NB4 (cell line): ENCODE data around the gene CWC27.

Experiments used
- DNase-seq: peaks from one replicate; pipeline ENCODE4 v3.0.0; 2010; ENCODE audit warnings: low read depth
- H3K4me3 ChIP-seq: one replicate; pipeline ENCODE4 v1.5.1; 2011; ENCODE audit warnings: mild to moderate bottlenecking, low read depth, low read length, moderate library complexity
- MYC ChIP-seq: IDR thresholded peaks from 2 replicates; pipeline ENCODE4 v1.6.1; 2011; ENCODE audit warnings: low read depth, low read length
- POLR2A ChIP-seq: IDR thresholded peaks from 2 replicates; pipeline ENCODE4 v1.6.1; 2011; ENCODE audit warnings: mild to moderate bottlenecking; ENCODE audit not compliant: insufficient read length; ENCODE audit errors: extremely low read depth
- TF ChIP-seq, protein P1 (sequence below): IDR thresholded peaks from 2 replicates; pipeline ENCODE4 v1.6.1; 2011; ENCODE audit warnings: low read depth, low read length
- TF ChIP-seq, protein P2 (sequence below): IDR thresholded peaks from one replicate; pipeline ENCODE4 v1.5.1; 2012; ENCODE audit warnings: low read depth, low read length

CWC27 gene

DNA sequence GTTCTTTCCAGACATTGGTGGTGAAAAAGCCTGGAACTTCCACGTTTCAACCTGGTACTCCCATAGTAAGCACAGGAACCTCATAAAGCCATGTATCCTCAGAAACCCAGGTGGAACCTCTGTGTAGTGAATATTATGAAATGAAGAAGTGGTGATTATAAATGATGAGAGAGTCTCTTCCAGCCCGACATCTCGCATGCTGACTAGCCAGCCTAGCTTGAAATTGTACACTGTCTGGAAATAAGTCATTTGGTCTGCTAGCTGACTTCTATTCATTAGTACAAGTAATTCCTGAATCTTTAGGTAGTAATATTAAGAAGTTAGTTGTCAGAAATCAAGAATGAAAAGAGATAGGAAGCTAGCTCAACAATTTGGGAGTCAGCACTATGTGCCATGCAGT lies 203.3 kb downstream of the CWC27 start:
- no peak for DNase-seq
- TF ChIP-seq POLR2A (no peak), MYC (no peak)
- TF ChIP-seq, protein P1, sequence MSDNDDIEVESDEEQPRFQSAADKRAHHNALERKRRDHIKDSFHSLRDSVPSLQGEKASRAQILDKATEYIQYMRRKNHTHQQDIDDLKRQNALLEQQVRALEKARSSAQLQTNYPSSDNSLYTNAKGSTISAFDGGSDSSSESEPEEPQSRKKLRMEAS, result no peak
- TF ChIP-seq, protein P2, sequence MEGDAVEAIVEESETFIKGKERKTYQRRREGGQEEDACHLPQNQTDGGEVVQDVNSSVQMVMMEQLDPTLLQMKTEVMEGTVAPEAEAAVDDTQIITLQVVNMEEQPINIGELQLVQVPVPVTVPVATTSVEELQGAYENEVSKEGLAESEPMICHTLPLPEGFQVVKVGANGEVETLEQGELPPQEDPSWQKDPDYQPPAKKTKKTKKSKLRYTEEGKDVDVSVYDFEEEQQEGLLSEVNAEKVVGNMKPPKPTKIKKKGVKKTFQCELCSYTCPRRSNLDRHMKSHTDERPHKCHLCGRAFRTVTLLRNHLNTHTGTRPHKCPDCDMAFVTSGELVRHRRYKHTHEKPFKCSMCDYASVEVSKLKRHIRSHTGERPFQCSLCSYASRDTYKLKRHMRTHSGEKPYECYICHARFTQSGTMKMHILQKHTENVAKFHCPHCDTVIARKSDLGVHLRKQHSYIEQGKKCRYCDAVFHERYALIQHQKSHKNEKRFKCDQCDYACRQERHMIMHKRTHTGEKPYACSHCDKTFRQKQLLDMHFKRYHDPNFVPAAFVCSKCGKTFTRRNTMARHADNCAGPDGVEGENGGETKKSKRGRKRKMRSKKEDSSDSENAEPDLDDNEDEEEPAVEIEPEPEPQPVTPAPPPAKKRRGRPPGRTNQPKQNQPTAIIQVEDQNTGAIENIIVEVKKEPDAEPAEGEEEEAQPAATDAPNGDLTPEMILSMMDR, result no peak
- H3K4me3 ChIP-seq, result no peak overlapping the region

DNA sequence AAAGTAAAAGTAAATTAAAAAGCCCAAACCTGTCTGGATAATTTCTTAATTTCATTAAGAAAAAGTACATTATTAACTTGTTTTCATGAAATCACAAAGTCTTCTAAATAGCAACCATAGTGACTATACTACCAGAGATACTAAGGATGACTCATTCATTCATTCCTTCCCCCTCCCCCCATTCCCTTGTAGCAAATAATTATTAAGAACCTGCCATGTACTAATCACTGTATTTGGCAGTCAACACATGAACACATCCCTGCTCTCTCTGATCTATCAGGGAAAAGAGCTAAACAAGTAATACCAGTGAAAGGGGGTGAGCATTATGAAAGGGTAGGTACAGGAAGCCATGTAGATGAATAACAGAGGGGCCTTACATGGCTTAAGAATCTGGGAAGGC lies 203.9 kb downstream of the CWC27 start:
- DNase-seq, result no peak
- no peak overlapping the region for H3K4me3 ChIP-seq
- TF ChIP-seq POLR2A (no peak), MYC (no peak)
- TF ChIP-seq, protein P1, result no peak
- TF ChIP-seq, protein P2, result no peak

DNA sequence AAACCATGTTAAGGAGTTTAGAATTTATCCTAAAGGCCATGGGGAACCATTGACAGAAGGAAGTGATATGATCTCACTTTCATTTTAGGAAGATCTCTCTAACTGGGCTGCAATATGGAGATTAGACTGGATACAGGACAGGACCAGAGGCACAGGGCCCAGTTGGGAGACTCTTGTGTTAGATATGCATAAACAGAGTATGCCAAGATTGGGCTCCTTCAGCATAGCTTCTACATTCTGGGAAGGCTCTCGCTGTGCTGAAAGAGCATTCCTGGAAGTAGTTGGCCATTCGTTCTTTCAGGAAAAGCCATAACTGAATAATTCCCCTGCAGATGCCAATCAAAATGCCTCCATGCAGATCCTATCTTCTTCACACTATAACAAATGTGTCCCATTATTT lies 204.5 kb downstream of the CWC27 start:
- H3K4me3 ChIP-seq, result no peak overlapping the region
- TF ChIP-seq, protein P2, result no peak
- TF ChIP-seq POLR2A, result no peak
- TF ChIP-seq, protein P1, result no peak
- TF ChIP-seq MYC, result no peak
- no peak for DNase-seq

DNA sequence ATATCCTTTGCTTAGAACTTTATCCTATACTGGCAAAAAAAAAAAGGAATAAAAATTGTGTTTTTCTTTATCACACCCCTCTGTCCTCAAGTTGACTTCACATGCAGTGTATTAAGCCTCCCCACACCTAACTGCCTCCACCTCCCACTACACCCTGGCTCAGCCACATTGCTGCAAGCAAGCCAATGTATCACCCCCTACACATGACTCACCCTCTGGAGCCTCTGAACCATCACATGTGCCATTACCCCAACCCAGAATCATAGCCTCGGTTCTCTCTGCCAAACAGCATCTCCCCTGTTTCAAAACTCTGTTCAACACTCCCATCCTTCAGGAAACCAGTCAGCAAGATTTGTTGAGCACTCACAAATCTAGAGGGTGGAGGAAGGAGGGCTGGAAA lies 209.0 kb downstream of the CWC27 start:
- peak; percentile 92 for DNase-seq

DNA sequence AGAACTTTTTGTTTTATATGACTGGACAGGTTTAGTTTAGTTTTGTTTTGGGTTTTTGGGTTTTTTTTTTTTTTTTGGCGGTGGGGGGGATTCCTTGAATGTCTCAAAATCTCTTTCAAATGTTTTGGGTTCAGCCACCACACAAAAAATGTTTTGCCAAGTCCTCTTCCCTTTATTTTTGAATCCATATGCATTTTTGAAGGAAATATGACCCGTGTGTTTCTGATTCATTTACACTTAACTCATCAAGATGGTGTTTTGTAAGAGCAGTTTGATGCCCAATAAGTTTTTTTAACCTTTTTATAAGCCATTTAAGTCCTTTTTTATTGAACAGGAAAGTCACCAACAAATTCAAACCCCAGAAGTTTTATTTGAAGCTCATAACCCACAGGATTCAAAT lies 209.8 kb downstream of the CWC27 start:
- H3K4me3 ChIP-seq, result no peak overlapping the region
- TF ChIP-seq, protein P1, result no peak
- TF ChIP-seq POLR2A, result no peak
- no peak for TF ChIP-seq MYC
- TF ChIP-seq, protein P2, result no peak
- DNase-seq, result no peak

More for the DNA sequence above, 209.0 kb downstream of the CWC27 start:
- TF ChIP-seq POLR2A (no peak), MYC (peak; percentile 65; the same call in 1 of the 2 replicates)
- TF ChIP-seq, protein P2, result no peak
- TF ChIP-seq, protein P1, result peak; percentile 54
- no peak overlapping the region for H3K4me3 ChIP-seq

DNA sequence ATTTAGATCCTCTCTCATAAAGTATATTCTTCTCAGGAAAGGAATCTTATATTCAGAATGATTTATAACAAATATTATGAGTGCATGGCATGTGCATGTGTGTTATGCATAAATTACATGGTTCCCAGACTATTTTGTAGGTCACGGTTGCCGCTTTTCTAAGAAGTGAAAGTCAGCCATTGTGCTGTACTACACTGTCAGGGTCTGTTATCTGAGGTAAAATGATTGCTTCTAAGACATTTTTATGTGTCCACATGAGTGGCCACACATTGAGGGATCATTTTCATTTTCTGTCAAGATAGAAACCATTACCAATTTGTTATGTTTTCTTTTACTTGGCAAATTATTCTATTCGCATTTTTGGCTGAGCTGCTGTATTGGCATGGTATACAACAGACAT lies 210.8 kb downstream of the CWC27 start:
- H3K4me3 ChIP-seq, result no peak overlapping the region
- no peak for TF ChIP-seq MYC
- TF ChIP-seq, protein P1, result no peak
- TF ChIP-seq, protein P2, result no peak
- no peak for TF ChIP-seq POLR2A
- no peak for DNase-seq
